Lung (tissue), 12 donors: Measurements from ENCODE around the gene REEP3. TPM values are rescaled to one million over a fixed set of nuclear protein-coding genes. Genes with fewer than 3 reads are reported as not detected.

Experiments used
- ATAC-seq: fragments of 200-7000 bp; cut with Tn5 transposase; one replicate; pipeline ENCODE4 v1.9.1; 2020; ENCODE audit warnings: moderate number of reproducible peaks; ENCODE audit not compliant: insufficient read depth, low FRiP score
- DNase-seq, 3 donors: peaks; one replicate each; pipeline ENCODE4 v3.0.0-alpha.2; 2013 to 2017
- H3K27ac ChIP-seq, 2 donors: one replicate each; pipeline ENCODE4 v1.5.1; 2013; ENCODE audit warnings: mild to moderate bottlenecking in 2 of 2, moderate library complexity in 2 of 2, control low read depth in 1 of 2, inconsistent platforms in 1 of 2, low read depth in 1 of 2, low read length in 1 of 2
- H3K27me3 ChIP-seq, 3 donors: one replicate each; pipeline ENCODE4 v1.5.1; 2013; ENCODE audit warnings: low read length in 2 of 3; ENCODE audit not compliant: control insufficient read depth in 3 of 3, insufficient read depth in 3 of 3
- H3K36me3 ChIP-seq, 4 donors: one replicate each; pipeline ENCODE4 v1.5.1; 2013; ENCODE audit warnings: low read length in 4 of 4, mild to moderate bottlenecking in 1 of 4, moderate library complexity in 1 of 4; ENCODE audit not compliant: control insufficient read depth in 4 of 4, insufficient read depth in 4 of 4
- H3K4me1 ChIP-seq, 5 donors: one replicate each; pipeline ENCODE4 v1.5.1; 2013; ENCODE audit warnings: low read length in 5 of 5, mild to moderate bottlenecking in 2 of 5, moderate library complexity in 1 of 5; ENCODE audit not compliant: control insufficient read depth in 5 of 5, insufficient read depth in 5 of 5
- H3K4me3 ChIP-seq: one replicate; pipeline ENCODE4 v1.5.1; 2013; ENCODE audit warnings: mild to moderate bottlenecking, control low read depth, moderate library complexity
- H3K9ac ChIP-seq, 2 donors: one replicate each; pipeline ENCODE4 v1.5.1; 2013; ENCODE audit warnings: low read length in 2 of 2, control low read depth in 1 of 2; ENCODE audit not compliant: insufficient read depth in 1 of 2
- H3K9me3 ChIP-seq, 4 donors: one replicate each; pipeline ENCODE4 v1.5.1; 2013; ENCODE audit warnings: low read length in 3 of 4, mild to moderate bottlenecking in 1 of 4, moderate library complexity in 1 of 4; ENCODE audit not compliant: control insufficient read depth in 4 of 4, insufficient read depth in 3 of 4
- WGBS, 2 donors: extraction: QIAGEN DNeasy Blood & Tissue Kit; methylation state at CpG; one replicate each; pipeline ENCODE4 v1.1.7; 2013; 5-methylcytosine and 5-hydroxymethylcytosine counted together
- polyA plus RNA-seq, 2 donors: library from polyadenylated mRNA; stranded (reverse); fragments of 200-250 nt; gene quantifications; one replicate each; pipeline ENCODE4 v1.2.1, GENCODE V29; 2013
- total RNA-seq, 2 donors: library from RNA; depleted of rRNA in 1 of 2; stranded (reverse); fragments of >200 nt in 1 of 2; gene quantifications; one replicate each; pipeline ENCODE4 v1.2.1, GENCODE V29; 2014 to 2021
- TF ChIP-seq, protein P1 (sequence below): IDR thresholded peaks from 2 replicates; pipeline ENCODE4 v1.5.1; 2012; ENCODE audit warnings: mild to moderate bottlenecking; ENCODE audit errors: control extremely low read depth, extremely low read depth
- donor health status: control.
- donor health status: control.
- donor health status: Bipolar disorder and iron deficiency.
- donor health status: healthy.
- donor health status: DM: yes; HTN: yes; CAD: no.

REEP3 gene
- total and polyA plus RNA-seq, 4 donors, result 11.5 to 45.9 (median 24.5) TPM

GRCh38 chr10:63665670-63666134, 144.5 kb downstream of the REEP3 start:
- no peaks in the 10 kb centered on the region for H3K27me3 ChIP-seq
- H3K27ac ChIP-seq, result no peak overlapping the region
- no peak overlapping the region for H3K4me3 ChIP-seq
- ATAC-seq (no peak), DNase-seq (peak; percentile 42 to 82 (median 77))
- TF ChIP-seq, protein P1, sequence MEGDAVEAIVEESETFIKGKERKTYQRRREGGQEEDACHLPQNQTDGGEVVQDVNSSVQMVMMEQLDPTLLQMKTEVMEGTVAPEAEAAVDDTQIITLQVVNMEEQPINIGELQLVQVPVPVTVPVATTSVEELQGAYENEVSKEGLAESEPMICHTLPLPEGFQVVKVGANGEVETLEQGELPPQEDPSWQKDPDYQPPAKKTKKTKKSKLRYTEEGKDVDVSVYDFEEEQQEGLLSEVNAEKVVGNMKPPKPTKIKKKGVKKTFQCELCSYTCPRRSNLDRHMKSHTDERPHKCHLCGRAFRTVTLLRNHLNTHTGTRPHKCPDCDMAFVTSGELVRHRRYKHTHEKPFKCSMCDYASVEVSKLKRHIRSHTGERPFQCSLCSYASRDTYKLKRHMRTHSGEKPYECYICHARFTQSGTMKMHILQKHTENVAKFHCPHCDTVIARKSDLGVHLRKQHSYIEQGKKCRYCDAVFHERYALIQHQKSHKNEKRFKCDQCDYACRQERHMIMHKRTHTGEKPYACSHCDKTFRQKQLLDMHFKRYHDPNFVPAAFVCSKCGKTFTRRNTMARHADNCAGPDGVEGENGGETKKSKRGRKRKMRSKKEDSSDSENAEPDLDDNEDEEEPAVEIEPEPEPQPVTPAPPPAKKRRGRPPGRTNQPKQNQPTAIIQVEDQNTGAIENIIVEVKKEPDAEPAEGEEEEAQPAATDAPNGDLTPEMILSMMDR, result no peak
- H3K36me3 ChIP-seq, result no peaks in the 10 kb centered on the region
- H3K9ac ChIP-seq, result no peak overlapping the region
- no peaks in the 10 kb centered on the region for H3K9me3 ChIP-seq
- 80 to 81% methylated on average over 4 of the region's 4 CpGs for WGBS, 2 donors
- H3K4me1 ChIP-seq, result peaks cover 0 to 32% (median 4%) of the 10 kb centered on the region in 5 donors

- Histone ChIP-seq H3K9ac (no peak overlapping the region), H3K27ac (peak overlapping the region in 1 of 2 donors; percentile 33), H3K4me1 (peaks cover 0 to 43% (median 7%) of the 10 kb centered on the region in 5 donors), H3K36me3 (no peaks in the 10 kb centered on the region), H3K4me3 (no peak overlapping the region), H3K27me3 (no peaks in the 10 kb centered on the region), H3K9me3 (no peaks in the 10 kb centered on the region)
- DNase-seq (peak; percentile 28 to 91 (median 86)), ATAC-seq (no peak)
- 53 to 68% methylated on average over 4 of the region's 4 CpGs for WGBS, 2 donors
- TF ChIP-seq, protein P1, result no peak
Observed at GRCh38 chr10:63666836-63667383, 145.7 kb downstream of the REEP3 start.

DNA sequence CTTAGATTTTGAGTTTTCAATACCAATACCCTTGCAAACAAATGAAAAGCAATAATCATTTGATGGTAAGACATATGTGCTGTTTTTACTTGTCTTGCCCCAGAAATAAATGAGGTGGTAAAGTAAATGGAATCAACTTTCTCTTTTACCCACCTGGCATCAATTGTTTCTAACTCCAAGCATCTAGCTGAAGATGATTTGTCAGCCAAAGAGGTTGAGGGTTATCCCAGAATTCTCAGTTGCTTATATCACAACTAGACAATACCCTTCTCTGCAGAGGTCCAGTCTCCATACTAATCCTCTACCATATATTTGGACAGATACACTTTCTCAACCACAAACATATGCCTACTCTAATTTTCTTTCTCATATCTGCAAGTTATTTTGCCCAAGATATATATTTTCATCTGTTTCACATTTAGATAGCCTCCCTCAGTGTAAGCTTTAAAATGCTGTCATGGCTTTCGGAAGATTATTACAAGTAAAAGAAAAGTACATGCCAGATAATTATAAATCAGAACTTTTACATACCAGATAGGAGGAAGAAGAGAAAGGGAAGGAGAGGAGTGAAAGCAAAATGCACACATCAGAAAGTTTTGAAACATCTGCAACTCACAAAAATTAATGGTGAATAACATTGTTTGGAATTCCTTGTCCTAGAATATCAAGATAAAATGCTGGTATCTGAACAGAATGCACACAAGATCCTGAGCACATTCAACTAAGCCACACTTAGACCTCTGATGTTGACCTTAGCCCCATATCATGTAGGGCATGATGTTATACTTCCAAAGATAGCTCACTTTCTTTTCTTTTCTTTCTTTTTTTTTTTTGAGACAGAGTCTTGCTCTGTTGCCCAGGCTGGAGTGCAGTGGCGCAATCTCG, 146.6 kb downstream of the REEP3 start:
- no peak for ATAC-seq
- no peaks in the 10 kb centered on the region for H3K27me3 ChIP-seq
- H3K27ac ChIP-seq, result peak overlapping the region in 1 of 2 donors; percentile 16
- 95 to 99% methylated on average over 3 of the region's 3 CpGs for WGBS, 2 donors
- peaks cover 4 to 50% (median 7%) of the 10 kb centered on the region in 5 donors for H3K4me1 ChIP-seq
- no peak overlapping the region for H3K4me3 ChIP-seq
- H3K9me3 ChIP-seq, result no peaks in the 10 kb centered on the region
- TF ChIP-seq, protein P1, result no peak
- DNase-seq, result no peak
- H3K9ac ChIP-seq, result no peak overlapping the region
- no peaks in the 10 kb centered on the region for H3K36me3 ChIP-seq
